ENCODE measurements around the gene KIR2DL3.

DNA sequence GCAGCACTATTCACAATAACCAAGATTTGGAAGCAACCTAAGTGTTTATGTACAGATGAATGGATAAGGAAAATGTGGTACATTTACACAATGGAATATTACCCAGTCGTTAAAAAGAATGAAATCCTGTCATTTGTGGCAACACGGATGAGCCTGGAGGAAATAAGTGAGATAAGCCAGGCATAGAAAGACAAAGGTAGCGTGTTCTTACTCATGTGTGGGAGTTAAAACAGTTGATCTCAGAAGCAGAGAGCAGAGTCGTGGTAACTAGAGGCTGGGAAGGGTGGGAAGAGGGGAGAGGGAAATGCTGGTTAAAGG is 46.1 kb upstream of the KIR2DL3 start:
- no peak for TF ChIP-seq TAF1 (IDR thresholded peaks at IDR 0.05; ENCODE audit: low read depth)
- no peak for TF ChIP-seq EP300 (IDR thresholded peaks at IDR 0.05; ENCODE audit: borderline replicate concordance)
- no peak for TF ChIP-seq CREB1 (IDR thresholded peaks at IDR 0.05; ENCODE audit: low read depth)
- no peak for TF ChIP-seq REST (IDR thresholded peaks at IDR 0.05; ENCODE audit: low read depth)
- TF ChIP-seq TEAD4 (IDR thresholded peaks at IDR 0.05): no peak
- TF ChIP-seq MAX (IDR thresholded peaks at IDR 0.05): no peak

Data from Ishikawa (cell line).